GM12878 (cell line): ENCODE measurements around the gene VAMP3. TPM values are rescaled to one million over a fixed set of nuclear protein-coding genes. Genes with fewer than 3 reads are reported as not detected.

Experiments used
- ATAC-seq: fragments of 200-7000 bp; cut with Tn5 transposase; 3 replicates; pipeline ENCODE4 v1.9.1; 2020; ENCODE audit warnings: mild to moderate bottlenecking, moderate library complexity
- BruUV-seq: library from RNA; stranded (reverse); fragments of 400-500 nt; replicated peaks from 2 replicates; lab custom pipeline; 2021; lab: Mats Ljungman, UMichigan
- CTCF ChIA-PET: fragments of 300-600 bp; sonication (Branson Sonifier 250); formaldehyde crosslinking; extraction: SDS; loops from one replicate; lab custom pipeline; 2021; ENCODE audit warnings: inconsistent platforms; lab: Yijun Ruan, JAX
- POLR2A ChIA-PET: fragments of 350-600 bp; formaldehyde crosslinking; extraction: SDS; loops from one replicate; lab custom pipeline; 2021; ENCODE audit warnings: inconsistent platforms; lab: Charles Lee
- RAD21 ChIA-PET: fragments of 300-600 bp; sonication (Branson Sonifier 250); formaldehyde crosslinking; loops from one replicate; lab custom pipeline; 2023; ENCODE audit warnings: antibody characterized with exemption; ENCODE audit not compliant: unreplicated experiment; lab: Charles Lee
- SMC1A ChIA-PET: fragments of 300-600 bp; sonication (Branson Sonifier 250); formaldehyde crosslinking; loops from one replicate; lab custom pipeline; 2023; ENCODE audit not compliant: unreplicated experiment, uncharacterized antibody; lab: Charles Lee
- DNase-seq: peaks from one replicate; pipeline ENCODE4 v3.0.0-alpha.2; 2011; ENCODE audit warnings: low read depth, low spot score
- FAIRE-seq: peaks from 3 replicates; lab custom pipeline; 2011; peaks lifted over from hg19 to GRCh38; lab: Jason Lieb, UNC
- H2AFZ ChIP-seq: 2 replicates; pipeline ENCODE4 v1.6.0; 2011; ENCODE audit warnings: low read depth, low read length, control low read depth; ENCODE audit not compliant: control insufficient read depth
- H3K27ac ChIP-seq: 2 replicates; pipeline ENCODE4 v1.5.1; 2011; ENCODE audit warnings: control low read depth; ENCODE audit not compliant: control insufficient read depth, insufficient read depth
- H3K27me3 ChIP-seq, 2 experiments: replicated peaks in 1 of 2; 2 replicates each; pipeline versions ENCODE4 v1.6.0 to v1.6.1; 2011; ENCODE audit warnings: low read length in 1 of 2; ENCODE audit not compliant: control insufficient read depth in 2 of 2, insufficient read depth in 2 of 2
- H3K36me3 ChIP-seq, 2 experiments: 2 replicates each; pipeline ENCODE4 v1.5.1; 2011; ENCODE audit warnings: low read length in 1 of 2; ENCODE audit not compliant: control insufficient read depth in 2 of 2, insufficient read depth in 2 of 2
- H3K4me1 ChIP-seq: 2 replicates; pipeline ENCODE4 v1.6.1; 2011; ENCODE audit warnings: mild to moderate bottlenecking, low read length, moderate library complexity, mixed read lengths; ENCODE audit not compliant: control insufficient read depth, insufficient read depth
- H3K4me2 ChIP-seq: 2 replicates; pipeline ENCODE4 v1.6.0; 2011; ENCODE audit warnings: control low read depth; ENCODE audit not compliant: control insufficient read depth, insufficient read depth
- H3K4me3 ChIP-seq: fragments of 200-600 bp; sonication (generic); 2 replicates; pipeline ENCODE4 v1.5.1; 2016
- H3K79me2 ChIP-seq: 2 replicates; pipeline ENCODE4 v1.6.0; 2011; ENCODE audit warnings: low read length; ENCODE audit not compliant: control insufficient read depth, insufficient read depth
- H3K9ac ChIP-seq: 2 replicates; pipeline ENCODE4 v1.8.0; 2011; ENCODE audit warnings: low read length, control low read depth, mixed read lengths; ENCODE audit not compliant: control insufficient read depth, insufficient read depth
- H3K9me3 ChIP-seq: replicated peaks from 3 replicates; pipeline ENCODE4 v1.5.1; 2011; ENCODE audit warnings: mild to moderate bottlenecking, low read length; ENCODE audit not compliant: control insufficient read depth, insufficient read depth
- H4K20me1 ChIP-seq: 2 replicates; pipeline ENCODE4 v1.6.0; 2011; ENCODE audit not compliant: control insufficient read depth, insufficient read depth
- CHD4 ChIP-seq: fragments of 200-600 bp; sonication (generic); IDR thresholded peaks from 2 replicates; pipeline ENCODE4 v1.6.1; 2016; ENCODE audit warnings: mild to moderate bottlenecking
- CREB1 ChIP-seq: IDR thresholded peaks from 2 replicates; pipeline ENCODE4 v1.6.1; 2012; ENCODE audit warnings: low read depth, mild to moderate bottlenecking, inconsistent platforms
- CREM ChIP-seq: IDR thresholded peaks from 2 replicates; pipeline ENCODE4 v1.6.1; 2014; ENCODE audit warnings: antibody characterized with exemption, low read depth
- EED ChIP-seq: sonication (generic); IDR thresholded peaks from 2 replicates; pipeline ENCODE4 v1.6.1; 2016; ENCODE audit warnings: antibody characterized with exemption, low read depth
- JUNB ChIP-seq: IDR thresholded peaks from 2 replicates; pipeline ENCODE4 v1.6.1; 2016; ENCODE audit warnings: antibody characterized with exemption, mild to moderate bottlenecking
- KDM1A ChIP-seq: fragments of 200-600 bp; sonication (generic); IDR thresholded peaks from 2 replicates; pipeline ENCODE4 v1.6.1; 2016; ENCODE audit warnings: borderline replicate concordance
- MYC ChIP-seq: IDR thresholded peaks from 2 replicates; pipeline ENCODE4 v1.6.1; 2011; ENCODE audit warnings: mild to moderate bottlenecking, low read length, moderate library complexity, inconsistent platforms; ENCODE audit not compliant: insufficient read depth, insufficient replicate concordance, insufficient read length, severe bottlenecking
- POLR2AphosphoS2 ChIP-seq: IDR thresholded peaks from 2 replicates; pipeline ENCODE4 v1.6.1; 2011; ENCODE audit warnings: low read depth, mild to moderate bottlenecking, low read length, improper control_type of control experiment, moderate library complexity
- RB1 ChIP-seq: fragments of 450-650 bp; formaldehyde crosslinking; IDR thresholded peaks from 2 replicates; pipeline ENCODE4 v1.6.1; 2017; ENCODE audit warnings: mild to moderate bottlenecking, borderline replicate concordance
- RUNX3 ChIP-seq: IDR thresholded peaks from 2 replicates; pipeline ENCODE4 v1.6.1; 2012; ENCODE audit warnings: low read length, inconsistent platforms
- SIN3A ChIP-seq: IDR thresholded peaks from 2 replicates; pipeline ENCODE4 v1.6.1; 2012; ENCODE audit warnings: low read depth, low read length, improper control_type of control experiment
- SMAD5 ChIP-seq: IDR thresholded peaks from 2 replicates; pipeline ENCODE4 v1.6.1; 2016; ENCODE audit warnings: antibody characterized with exemption, low read depth
- TBL1XR1 ChIP-seq: IDR thresholded peaks from 2 replicates; pipeline ENCODE4 v1.6.1; 2012; ENCODE audit warnings: low read depth, low read length, improper control_type of control experiment
- USF1 ChIP-seq: IDR thresholded peaks from 2 replicates; pipeline ENCODE4 v1.6.1; 2011; ENCODE audit warnings: borderline replicate concordance, low read depth, mild to moderate bottlenecking, moderate library complexity, mixed read lengths, low read length; ENCODE audit not compliant: insufficient read depth; ENCODE audit errors: extremely low read length
- WRNIP1 ChIP-seq: IDR thresholded peaks from 2 replicates; pipeline ENCODE4 v1.6.1; 2011; ENCODE audit warnings: low read depth, low read length, improper control_type of control experiment, borderline replicate concordance
- ZBED1 ChIP-seq: IDR thresholded peaks from 2 replicates; pipeline ENCODE4 v1.6.1; 2016; ENCODE audit warnings: borderline replicate concordance
- ZNF24 ChIP-seq: fragments of 450-650 bp; IDR thresholded peaks from 2 replicates; pipeline ENCODE4 v1.6.1; 2017; ENCODE audit warnings: antibody characterized with exemption, mild to moderate bottlenecking
- WGBS: methylation state at CpG from one replicate; pipeline ENCODE4 v1.1.6; 2016; ENCODE audit warnings: low lambda C conversion rate; ENCODE audit not compliant: insufficient replicate concordance, insufficient coverage; ENCODE audit errors: missing lambda C conversion rate; 5-methylcytosine and 5-hydroxymethylcytosine counted together
- in situ Hi-C: fragments of 300-500 bp; cut with MboI; formaldehyde crosslinking; loops from 9 replicates; pipeline ENCODE4 v1.14.3; 2018; ENCODE audit warnings: mixed read lengths
- intact Hi-C: fragments of 100-400 bp; cut with micrococcal nuclease; formaldehyde crosslinking; loops from one replicate; pipeline ENCODE4 v1.14.2; 2022; ENCODE audit not compliant: unreplicated experiment
- polyA plus RNA-seq, 11 experiments: library from polyadenylated mRNA; depleted of rRNA in 4 of 11; unstranded in 6 of 11; stranded (reverse) in 5 of 11; fragments of >200 nt; fragmentation: Nextera tagmentation in 4 of 11; fragmentation: Illumina TruSeq in 1 of 11; extraction: Ambion mirVana in 4 of 11; extraction: Trizol in 1 of 11; gene quantifications; 1 replicate in 1 of 11; 2 replicates in 10 of 11; pipeline versions ENCODE4 v1.2.1 to v1.2.3, GENCODE V29; 2011 to 2016; ENCODE audit warnings: inconsistent platforms in 2 of 11, missing spikeins in 2 of 11, low read depth in 1 of 11
- total RNA-seq, 4 experiments: library from RNA; depleted of rRNA in 3 of 4; stranded (reverse); fragments of >200 nt in 3 of 4; fragmentation: Illumina TruSeq in 1 of 4; extraction: Trizol in 1 of 4; gene quantifications; 2 replicates each; pipeline versions ENCODE4 v1.2.1 to v1.2.3, GENCODE V29; 2013 to 2021
- TF ChIP-seq, protein P1 (sequence below): fragments of 450-650 bp; IDR thresholded peaks from 2 replicates; pipeline ENCODE4 v1.6.1; 2014; ENCODE audit warnings: mild to moderate bottlenecking

Gene VAMP3
- total and polyA plus RNA-seq, 10 of the 15 experiments (the other 5 are each of a cell fraction or from before 2014, with no cell fraction given), result 4.8 to 24.9 (median 9.7) TPM

- peak overlapping the region; percentile 90 for H3K9ac ChIP-seq
- H4K20me1 ChIP-seq, result no peaks in the 10 kb centered on the region
- no peaks in the 10 kb centered on the region for H3K4me1 ChIP-seq
- TSS peak; percentile 53 for BruUV-seq
- peak overlapping the region; percentile 74 for H3K27ac ChIP-seq
- TF ChIP-seq POLR2AphosphoS2 (no peak), CREM (no peak)
- peaks cover 0 to 8% of the 10 kb centered on the region in 2 experiments; a peak in 1 of 4 replicates for H3K36me3 ChIP-seq
- in situ Hi-C loops (no loop called here), intact Hi-C loops (no loop called here)
- ChIA-PET POLR2A (no interaction called here), SMC1A (interaction anchor here (0.6 kb wide), 1 partner anchor 970 kb away, joined by 4 read pairs; no protein-coding TSS in a partner anchor), CTCF (interaction anchor here (0.6 to 4.9 kb wide), 2 partner anchors 19 to 104 kb away, joined by 3 to 23 read pairs; no protein-coding TSS in a partner anchor), RAD21 (no interaction called here)
- H3K79me2 ChIP-seq, result peaks cover 16% of the 10 kb centered on the region
- ATAC-seq (no peak), FAIRE-seq (peak; percentile 31), DNase-seq (no peak)
- H2AFZ ChIP-seq, result peak overlapping the region; percentile 80
- H3K27me3 ChIP-seq, result no peaks in the 10 kb centered on the region; a peak in 1 of 4 replicates
- peak overlapping the region; percentile 94 for H3K4me2 ChIP-seq
- H3K9me3 ChIP-seq, result no peaks in the 10 kb centered on the region
- H3K4me3 ChIP-seq, result peak overlapping the region; percentile 95
- whole genome bisulfite sequencing, result 30% methylated on average over 12 of the region's 12 CpGs
Observed at GRCh38 chr1:7771823-7772299, 765 bp downstream of the VAMP3 start.

- Histone ChIP-seq H3K79me2 (peaks cover 4% of the 10 kb centered on the region; the same call in 1 of the 2 replicates), H3K4me3 (no peak overlapping the region), H3K27me3 (no peaks in the 10 kb centered on the region), H3K27ac (no peak overlapping the region), H3K9me3 (no peaks in the 10 kb centered on the region), H2AFZ (no peak overlapping the region), H3K36me3 (peaks cover 2 to 21% of the 10 kb centered on the region in 2 experiments; a peak in 3 of 4 replicates), H3K9ac (no peak overlapping the region), H4K20me1 (no peaks in the 10 kb centered on the region), H3K4me2 (no peak overlapping the region), H3K4me1 (0 out of 2 replicates have a peak, but pooled peaks cover 2% of the 10 kb centered on the region)
- ATAC-seq (no peak), DNase-seq (no peak), FAIRE-seq (no peak)
- TF ChIP-seq ZBED1 (no peak), EED (no peak), CHD4 (no peak), WRNIP1 (no peak), ZNF24 (no peak), CREB1 (no peak), JUNB (no peak), TBL1XR1 (no peak), MYC (no peak), USF1 (no peak), SIN3A (no peak), RB1 (no peak), RUNX3 (no peak), KDM1A (no peak), SMAD5 (no peak)
- TF ChIP-seq, protein P1, sequence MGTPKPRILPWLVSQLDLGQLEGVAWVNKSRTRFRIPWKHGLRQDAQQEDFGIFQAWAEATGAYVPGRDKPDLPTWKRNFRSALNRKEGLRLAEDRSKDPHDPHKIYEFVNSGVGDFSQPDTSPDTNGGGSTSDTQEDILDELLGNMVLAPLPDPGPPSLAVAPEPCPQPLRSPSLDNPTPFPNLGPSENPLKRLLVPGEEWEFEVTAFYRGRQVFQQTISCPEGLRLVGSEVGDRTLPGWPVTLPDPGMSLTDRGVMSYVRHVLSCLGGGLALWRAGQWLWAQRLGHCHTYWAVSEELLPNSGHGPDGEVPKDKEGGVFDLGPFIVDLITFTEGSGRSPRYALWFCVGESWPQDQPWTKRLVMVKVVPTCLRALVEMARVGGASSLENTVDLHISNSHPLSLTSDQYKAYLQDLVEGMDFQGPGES, result no peak
- SMC1A ChIA-PET, result no interaction called here
- in situ Hi-C loops, result no loop called here
- BruUV-seq, result no TSS peak
- CTCF ChIA-PET, result no interaction called here
- RAD21 ChIA-PET, result no interaction called here
- intact Hi-C loops, result no loop called here
- WGBS, result 88% methylated on average over 3 of the region's 3 CpGs
- POLR2A ChIA-PET, result no interaction called here
Observed at GRCh38 chr1:7777591-7777990, 6.5 kb downstream of the VAMP3 start.
